ENCODE measurements around the gene VKORC1L1.

Gene VKORC1L1

DNA sequence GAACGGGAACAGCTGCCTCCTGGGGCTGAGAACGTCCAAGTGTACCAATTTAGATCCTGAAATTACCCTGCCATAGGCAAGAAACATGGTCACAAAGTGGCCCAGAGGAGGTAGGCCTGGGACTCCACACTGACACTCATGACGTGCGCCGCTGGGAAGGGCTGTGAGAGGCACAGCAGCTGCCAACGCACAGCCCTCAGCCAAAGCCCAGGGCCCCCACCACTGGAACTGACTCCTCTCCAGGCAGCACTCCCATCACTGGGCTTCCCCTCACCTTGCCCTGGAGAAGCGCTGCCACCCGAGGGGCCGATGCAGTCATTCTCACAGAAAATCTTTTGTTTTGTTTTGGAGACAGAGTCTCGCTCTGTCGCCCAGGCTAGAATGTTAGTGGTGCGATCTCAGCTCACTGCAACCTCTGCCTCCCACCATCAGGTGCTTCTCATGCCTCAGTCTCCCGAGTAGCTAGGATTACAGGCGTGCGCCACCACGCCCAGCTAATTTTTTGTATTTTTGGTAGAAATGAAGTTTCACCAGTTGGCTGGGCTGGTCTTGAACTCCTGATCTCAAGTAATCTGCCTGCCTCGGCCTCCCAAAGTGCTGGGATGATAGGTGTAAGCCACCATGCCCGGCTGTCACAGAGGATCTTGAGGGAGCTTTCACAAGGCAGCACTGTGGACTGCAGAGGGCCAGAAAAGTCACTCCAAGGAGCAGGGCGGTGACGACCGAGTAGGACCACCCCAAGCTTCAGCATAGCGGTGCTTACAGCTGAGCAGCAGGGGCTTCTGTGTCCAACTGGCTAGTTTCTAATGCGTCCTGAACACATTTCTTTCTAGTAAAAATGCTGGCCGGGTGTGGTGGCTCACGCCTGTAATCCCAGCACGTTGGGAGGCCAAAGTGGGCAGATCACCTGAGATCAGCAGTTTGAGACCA lies 95.6 kb downstream of the VKORC1L1 start:
- no peak for DNase-seq (ENCODE audit: low read depth)
- no peak overlapping the region for H3K4me3 ChIP-seq (ENCODE audit: low read depth, low read length)
- TF ChIP-seq, protein P1, sequence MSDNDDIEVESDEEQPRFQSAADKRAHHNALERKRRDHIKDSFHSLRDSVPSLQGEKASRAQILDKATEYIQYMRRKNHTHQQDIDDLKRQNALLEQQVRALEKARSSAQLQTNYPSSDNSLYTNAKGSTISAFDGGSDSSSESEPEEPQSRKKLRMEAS (IDR thresholded peaks at IDR 0.05; ENCODE audit: low read depth, low read length), result no peak
- TF ChIP-seq POLR2A (IDR thresholded peaks at IDR 0.05; ENCODE audit: extremely low read depth, insufficient read length) (no peak), MYC (IDR thresholded peaks at IDR 0.05; ENCODE audit: low read depth, low read length) (no peak), CTCF (IDR thresholded peaks at IDR 0.05; ENCODE audit: low read depth, low read length) (no peak)

DNA sequence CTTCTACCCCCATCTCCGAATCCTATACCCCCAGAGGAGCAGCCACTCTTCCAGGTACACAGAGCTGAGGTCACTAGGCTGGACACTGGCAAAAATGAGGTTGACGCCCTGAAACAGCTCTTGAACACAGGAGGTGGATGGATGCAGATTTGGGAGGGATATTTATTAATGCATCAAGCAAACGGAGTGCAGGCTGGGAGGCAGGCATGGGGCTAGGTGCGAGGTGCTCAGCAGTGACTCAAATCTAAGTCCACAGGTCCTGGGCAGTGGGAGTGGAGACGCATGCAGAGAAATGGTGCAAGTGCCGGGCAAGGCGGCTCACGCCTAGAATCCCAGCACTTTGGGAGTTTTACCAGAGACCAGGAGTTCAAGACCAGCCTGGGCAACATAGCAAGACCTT lies 98.1 kb downstream of the VKORC1L1 start:
- H3K4me3 ChIP-seq (ENCODE audit: low read depth, low read length), result no peak overlapping the region
- TF ChIP-seq MYC (IDR thresholded peaks at IDR 0.05; ENCODE audit: low read depth, low read length) (no peak), POLR2A (IDR thresholded peaks at IDR 0.05; ENCODE audit: extremely low read depth, insufficient read length) (no peak), CTCF (IDR thresholded peaks at IDR 0.05; ENCODE audit: low read depth, low read length) (no peak)
- TF ChIP-seq, protein P1 (IDR thresholded peaks at IDR 0.05; ENCODE audit: low read depth, low read length), result no peak
- DNase-seq (ENCODE audit: low read depth), result no peak

- no peak for TF ChIP-seq POLR2A (IDR thresholded peaks at IDR 0.05; ENCODE audit: extremely low read depth, insufficient read length)
- TF ChIP-seq MYC (IDR thresholded peaks at IDR 0.05; ENCODE audit: low read depth, low read length), result no peak
- TF ChIP-seq, protein P1 (IDR thresholded peaks at IDR 0.05; ENCODE audit: low read depth, low read length), result no peak
- TF ChIP-seq CTCF (IDR thresholded peaks at IDR 0.05; ENCODE audit: low read depth, low read length), result no peak
- DNase-seq (ENCODE audit: low read depth), result no peak
- no peak overlapping the region for H3K4me3 ChIP-seq (ENCODE audit: low read depth, low read length)
Observed at GRCh38 chr7:65972976-65973375, 100.1 kb downstream of the VKORC1L1 start.

- no peak for DNase-seq (ENCODE audit: low read depth)
- TF ChIP-seq CTCF (IDR thresholded peaks at IDR 0.05; ENCODE audit: low read depth, low read length), result no peak
- TF ChIP-seq, protein P1 (IDR thresholded peaks at IDR 0.05; ENCODE audit: low read depth, low read length), result no peak
- no peak for TF ChIP-seq MYC (IDR thresholded peaks at IDR 0.05; ENCODE audit: low read depth, low read length)
- no peak for TF ChIP-seq POLR2A (IDR thresholded peaks at IDR 0.05; ENCODE audit: extremely low read depth, insufficient read length)
- no peak overlapping the region for H3K4me3 ChIP-seq (ENCODE audit: low read depth, low read length)
Observed at GRCh38 chr7:65974191-65974801, 101.4 kb downstream of the VKORC1L1 start.

DNA sequence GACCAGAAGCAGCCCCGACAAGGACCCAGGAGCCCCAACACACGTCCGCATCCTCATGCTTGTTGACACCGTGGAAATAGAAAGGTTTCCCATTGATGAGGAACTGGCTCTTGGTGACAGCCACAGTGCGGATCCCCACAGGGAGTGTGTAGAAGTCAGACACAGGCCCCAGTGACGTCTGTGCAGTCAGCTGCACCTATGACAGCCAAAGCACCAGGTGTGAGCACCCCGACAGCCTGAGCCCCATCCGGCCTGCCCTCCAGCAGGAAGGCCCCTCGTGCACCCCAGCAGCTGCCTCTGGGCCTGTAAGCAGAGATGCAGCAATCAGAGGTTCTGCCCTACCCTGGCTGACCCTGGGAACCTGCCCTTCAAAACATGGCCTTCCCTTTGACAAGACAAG lies 102.0 kb downstream of the VKORC1L1 start:
- no peak overlapping the region for H3K4me3 ChIP-seq (ENCODE audit: low read depth, low read length)
- DNase-seq (ENCODE audit: low read depth), result no peak
- TF ChIP-seq MYC (IDR thresholded peaks at IDR 0.05; ENCODE audit: low read depth, low read length), result no peak
- no peak for TF ChIP-seq CTCF (IDR thresholded peaks at IDR 0.05; ENCODE audit: low read depth, low read length)
- TF ChIP-seq, protein P1 (IDR thresholded peaks at IDR 0.05; ENCODE audit: low read depth, low read length), result no peak
- TF ChIP-seq POLR2A (IDR thresholded peaks at IDR 0.05; ENCODE audit: extremely low read depth, insufficient read length), result no peak

Measured in NB4 (cell line).